ENCODE measurements around the gene CLDN3.
"Not testable (repeated sequence)": the region's sequence is repeated elsewhere in the genome, so short reads cannot be mapped to it uniquely, and the experiment has no call there.

CLDN3 gene

DNA sequence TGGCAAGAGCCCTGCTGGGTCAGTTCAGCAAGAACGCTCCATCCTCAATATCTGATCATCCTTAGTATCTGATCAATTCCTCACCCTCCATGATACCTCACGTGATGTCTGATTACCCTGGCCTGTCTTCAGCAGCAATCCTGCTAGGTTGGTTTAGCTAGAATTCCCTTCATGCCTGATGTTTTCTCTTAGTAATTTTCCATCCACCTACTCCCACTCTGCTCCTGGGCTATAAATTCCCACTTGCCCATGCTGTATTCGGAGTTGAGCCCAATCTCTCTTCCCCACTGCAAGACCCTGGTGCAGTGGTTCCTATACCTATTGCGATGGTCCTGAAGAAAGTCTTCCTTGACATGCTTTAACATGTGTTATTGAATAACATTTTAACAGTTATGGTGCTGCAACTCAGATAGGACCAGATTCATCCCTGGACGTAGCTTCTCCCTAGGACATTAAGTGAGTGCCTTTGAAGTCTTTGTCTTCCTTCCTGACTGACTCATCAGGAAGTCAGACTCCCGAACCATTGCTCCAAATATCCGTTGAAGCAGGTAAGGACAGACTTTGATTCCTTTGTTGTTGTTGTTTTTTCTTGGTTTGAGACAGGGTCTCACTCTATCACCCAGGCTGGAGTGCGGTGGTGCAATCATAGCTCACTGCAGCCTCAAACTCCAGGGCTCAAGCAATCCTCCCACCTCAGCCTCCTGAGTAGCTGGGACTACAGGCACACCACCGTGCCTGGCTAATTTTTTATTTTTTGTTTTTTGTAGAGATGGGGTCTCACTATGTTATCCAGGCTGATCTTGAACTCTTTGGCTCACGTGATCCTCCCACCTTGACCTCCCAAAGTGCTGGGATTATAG lies 29.4 kb upstream of the CLDN3 start:
- H3K4me1 ChIP-seq (ENCODE audit: control insufficient read depth, insufficient read depth, low read length, poor library complexity, severe bottlenecking), result no peaks in the 10 kb centered on the region
- H3K27me3 ChIP-seq (replicated peaks; ENCODE audit: control insufficient read depth, insufficient read depth, low read length, poor library complexity, severe bottlenecking), result no peaks in the 10 kb centered on the region
- H3K27ac ChIP-seq (ENCODE audit: insufficient read depth, low read length, poor library complexity, severe bottlenecking), result no peak overlapping the region
- no peak overlapping the region for H3K4me3 ChIP-seq (ENCODE audit: insufficient read depth, low read depth, low read length, poor library complexity, severe bottlenecking)
- no peaks in the 10 kb centered on the region for H3K36me3 ChIP-seq (ENCODE audit: control insufficient read depth, insufficient read depth, low read length)
- DNase-seq, result no peak
- no peaks in the 10 kb centered on the region for H3K9me3 ChIP-seq (ENCODE audit: control insufficient read depth, low read length)

DNA sequence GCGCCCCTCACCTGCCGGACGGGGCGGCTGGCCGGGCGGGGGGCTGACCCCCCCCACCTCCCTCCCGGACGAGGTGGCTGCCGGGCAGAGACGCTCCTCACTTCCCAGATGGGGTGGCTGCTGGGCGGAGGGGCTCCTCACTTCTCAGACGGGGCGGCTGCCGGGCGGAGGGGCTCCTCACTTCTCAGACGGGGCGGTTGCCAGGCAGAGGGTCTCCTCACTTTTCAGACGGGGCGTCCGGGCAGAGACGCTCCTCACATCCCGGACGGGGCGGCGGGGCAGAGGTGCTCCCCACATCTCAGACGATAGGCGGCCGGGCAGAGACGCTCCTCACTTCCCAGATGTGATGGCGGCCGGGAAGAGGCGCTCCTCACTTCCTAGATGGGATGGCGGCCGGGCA lies 27.1 kb upstream of the CLDN3 start:
- not testable (repeated sequence) for H3K27ac ChIP-seq (ENCODE audit: insufficient read depth, low read length, poor library complexity, severe bottlenecking); H3K4me3 ChIP-seq (ENCODE audit: insufficient read depth, low read depth, low read length, poor library complexity, severe bottlenecking); H3K27me3 ChIP-seq (replicated peaks; ENCODE audit: control insufficient read depth, insufficient read depth, low read length, poor library complexity, severe bottlenecking); H3K4me1 ChIP-seq (ENCODE audit: control insufficient read depth, insufficient read depth, low read length, poor library complexity, severe bottlenecking); H3K9me3 ChIP-seq (ENCODE audit: control insufficient read depth, low read length); DNase-seq; H3K36me3 ChIP-seq (ENCODE audit: control insufficient read depth, insufficient read depth, low read length)

DNA sequence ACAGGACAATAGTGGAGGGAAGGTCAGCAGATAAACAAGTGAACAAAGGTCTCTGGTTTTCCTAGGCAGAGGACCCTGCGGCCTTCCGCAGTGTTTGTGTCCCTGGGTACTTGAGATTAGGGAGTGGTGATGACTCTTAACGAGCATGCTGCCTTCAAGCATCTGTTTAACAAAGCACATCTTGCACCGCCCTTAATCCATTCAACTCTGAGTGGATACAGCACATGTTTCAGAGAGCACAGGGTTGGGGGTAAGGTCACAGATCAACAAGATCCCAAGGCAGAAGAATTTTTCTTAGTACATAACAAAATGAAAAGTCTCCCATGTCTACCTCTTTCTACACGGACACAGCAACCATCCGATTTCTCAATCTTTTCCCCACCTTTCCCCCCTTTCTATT lies 26.6 kb upstream of the CLDN3 start:
- H3K4me3 ChIP-seq (ENCODE audit: insufficient read depth, low read depth, low read length, poor library complexity, severe bottlenecking); H3K27ac ChIP-seq (ENCODE audit: insufficient read depth, low read length, poor library complexity, severe bottlenecking); H3K4me1 ChIP-seq (ENCODE audit: control insufficient read depth, insufficient read depth, low read length, poor library complexity, severe bottlenecking); H3K27me3 ChIP-seq (replicated peaks; ENCODE audit: control insufficient read depth, insufficient read depth, low read length, poor library complexity, severe bottlenecking); H3K9me3 ChIP-seq (ENCODE audit: control insufficient read depth, low read length); H3K36me3 ChIP-seq (ENCODE audit: control insufficient read depth, insufficient read depth, low read length); DNase-seq: not testable (repeated sequence)

GRCh38 chr7:73795188-73795587 lies 25.1 kb upstream of the CLDN3 start:
- H3K36me3 ChIP-seq (ENCODE audit: control insufficient read depth, insufficient read depth, low read length); H3K9me3 ChIP-seq (ENCODE audit: control insufficient read depth, low read length); H3K27me3 ChIP-seq (replicated peaks; ENCODE audit: control insufficient read depth, insufficient read depth, low read length, poor library complexity, severe bottlenecking); H3K4me3 ChIP-seq (ENCODE audit: insufficient read depth, low read depth, low read length, poor library complexity, severe bottlenecking); H3K4me1 ChIP-seq (ENCODE audit: control insufficient read depth, insufficient read depth, low read length, poor library complexity, severe bottlenecking); H3K27ac ChIP-seq (ENCODE audit: insufficient read depth, low read length, poor library complexity, severe bottlenecking); DNase-seq: not testable (repeated sequence)

DNA sequence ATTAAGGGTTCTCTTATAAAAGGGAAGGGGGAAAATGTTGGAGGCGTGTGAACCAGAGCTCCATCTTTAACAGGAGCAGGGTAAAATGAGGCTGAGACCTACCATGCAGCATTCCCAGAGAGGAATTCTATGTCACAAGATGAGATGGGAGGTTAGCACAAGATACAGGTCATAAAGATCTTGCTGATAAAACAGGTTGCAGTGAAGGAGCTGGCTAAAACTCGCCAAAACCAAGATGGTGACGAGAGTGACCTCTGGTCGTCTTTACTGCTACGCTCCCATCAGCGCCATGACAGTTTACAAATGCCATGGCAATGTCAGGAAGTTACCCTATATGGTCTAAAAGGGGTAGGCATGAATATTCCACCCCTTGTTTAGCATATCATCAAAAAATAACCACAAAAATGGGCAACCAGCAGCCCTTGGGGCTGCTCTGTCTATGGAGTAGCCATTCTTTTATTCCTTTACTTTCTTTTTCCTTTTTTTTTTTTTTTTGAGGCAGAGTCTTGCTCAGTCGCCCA lies 21.2 kb upstream of the CLDN3 start:
- H3K4me1 ChIP-seq (ENCODE audit: control insufficient read depth, insufficient read depth, low read length, poor library complexity, severe bottlenecking); H3K36me3 ChIP-seq (ENCODE audit: control insufficient read depth, insufficient read depth, low read length); DNase-seq; H3K27me3 ChIP-seq (replicated peaks; ENCODE audit: control insufficient read depth, insufficient read depth, low read length, poor library complexity, severe bottlenecking); H3K27ac ChIP-seq (ENCODE audit: insufficient read depth, low read length, poor library complexity, severe bottlenecking); H3K9me3 ChIP-seq (ENCODE audit: control insufficient read depth, low read length); H3K4me3 ChIP-seq (ENCODE audit: insufficient read depth, low read depth, low read length, poor library complexity, severe bottlenecking): not testable (repeated sequence)

DNA sequence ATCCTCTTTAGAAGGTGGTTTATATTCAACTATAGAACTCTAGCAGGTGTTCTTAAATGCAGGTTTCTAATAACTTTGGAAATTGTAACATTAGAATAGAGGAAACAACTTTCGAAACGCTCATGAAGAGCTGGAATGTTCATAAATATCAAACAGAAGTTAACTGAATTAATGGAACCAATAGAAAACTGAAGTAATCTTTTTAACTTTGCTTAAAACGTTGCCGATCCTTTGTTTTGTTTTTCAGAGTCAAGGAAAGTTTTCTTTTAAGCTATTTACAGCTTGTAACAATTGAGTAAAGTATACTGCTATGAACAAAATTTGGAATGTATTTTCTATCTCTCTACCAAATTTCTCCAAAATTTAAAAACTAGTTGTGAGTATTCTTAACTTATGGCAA lies 19.0 kb upstream of the CLDN3 start:
- no peak for DNase-seq
- no peak overlapping the region for H3K27ac ChIP-seq (ENCODE audit: insufficient read depth, low read length, poor library complexity, severe bottlenecking)
- H3K36me3 ChIP-seq (ENCODE audit: control insufficient read depth, insufficient read depth, low read length), result no peaks in the 10 kb centered on the region
- no peaks in the 10 kb centered on the region for H3K9me3 ChIP-seq (ENCODE audit: control insufficient read depth, low read length)
- no peak overlapping the region for H3K4me3 ChIP-seq (ENCODE audit: insufficient read depth, low read depth, low read length, poor library complexity, severe bottlenecking)
- no peaks in the 10 kb centered on the region for H3K4me1 ChIP-seq (ENCODE audit: control insufficient read depth, insufficient read depth, low read length, poor library complexity, severe bottlenecking)
- H3K27me3 ChIP-seq (replicated peaks; ENCODE audit: control insufficient read depth, insufficient read depth, low read length, poor library complexity, severe bottlenecking), result no peaks in the 10 kb centered on the region

GRCh38 chr7:73787786-73788048 lies 17.6 kb upstream of the CLDN3 start:
- DNase-seq; H3K4me1 ChIP-seq (ENCODE audit: control insufficient read depth, insufficient read depth, low read length, poor library complexity, severe bottlenecking); H3K4me3 ChIP-seq (ENCODE audit: insufficient read depth, low read depth, low read length, poor library complexity, severe bottlenecking); H3K27ac ChIP-seq (ENCODE audit: insufficient read depth, low read length, poor library complexity, severe bottlenecking); H3K9me3 ChIP-seq (ENCODE audit: control insufficient read depth, low read length); H3K36me3 ChIP-seq (ENCODE audit: control insufficient read depth, insufficient read depth, low read length); H3K27me3 ChIP-seq (replicated peaks; ENCODE audit: control insufficient read depth, insufficient read depth, low read length, poor library complexity, severe bottlenecking): not testable (repeated sequence)

DNA sequence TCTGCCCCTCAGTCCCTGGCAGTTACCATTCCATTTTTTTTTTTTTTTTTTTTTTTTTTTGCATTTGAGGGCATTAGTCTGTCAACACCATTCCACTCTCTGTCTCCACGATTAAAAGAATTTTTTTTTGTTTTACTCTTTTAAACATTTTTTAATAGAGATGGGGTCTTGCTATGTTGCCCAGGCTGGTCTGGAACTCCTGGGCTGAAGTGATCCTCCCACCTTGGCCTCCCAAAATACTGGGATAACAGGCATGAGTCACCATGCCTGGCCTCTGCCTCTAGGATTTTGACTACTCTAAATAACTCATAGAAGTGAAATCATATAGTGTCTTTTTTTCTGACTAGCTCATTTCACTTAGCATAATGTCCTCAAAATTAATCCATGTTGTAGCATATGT lies 16.5 kb upstream of the CLDN3 start:
- Histone ChIP-seq H3K27me3 (replicated peaks; ENCODE audit: control insufficient read depth, insufficient read depth, low read length, poor library complexity, severe bottlenecking) (no peaks in the 10 kb centered on the region), H3K36me3 (ENCODE audit: control insufficient read depth, insufficient read depth, low read length) (no peaks in the 10 kb centered on the region), H3K4me3 (ENCODE audit: insufficient read depth, low read depth, low read length, poor library complexity, severe bottlenecking) (no peak overlapping the region), H3K4me1 (ENCODE audit: control insufficient read depth, insufficient read depth, low read length, poor library complexity, severe bottlenecking) (no peaks in the 10 kb centered on the region), H3K9me3 (ENCODE audit: control insufficient read depth, low read length) (no peaks in the 10 kb centered on the region), H3K27ac (ENCODE audit: insufficient read depth, low read length, poor library complexity, severe bottlenecking) (no peak overlapping the region)
- DNase-seq, result no peak

GRCh38 chr7:73779517-73779916 lies 9.4 kb upstream of the CLDN3 start:
- Histone ChIP-seq H3K27me3 (replicated peaks; ENCODE audit: control insufficient read depth, insufficient read depth, low read length, poor library complexity, severe bottlenecking) (no peaks in the 10 kb centered on the region), H3K36me3 (ENCODE audit: control insufficient read depth, insufficient read depth, low read length) (no peaks in the 10 kb centered on the region), H3K27ac (ENCODE audit: insufficient read depth, low read length, poor library complexity, severe bottlenecking) (no peak overlapping the region), H3K9me3 (ENCODE audit: control insufficient read depth, low read length) (no peaks in the 10 kb centered on the region), H3K4me1 (ENCODE audit: control insufficient read depth, insufficient read depth, low read length, poor library complexity, severe bottlenecking) (no peaks in the 10 kb centered on the region), H3K4me3 (ENCODE audit: insufficient read depth, low read depth, low read length, poor library complexity, severe bottlenecking) (no peak overlapping the region)
- no peak for DNase-seq

DNA sequence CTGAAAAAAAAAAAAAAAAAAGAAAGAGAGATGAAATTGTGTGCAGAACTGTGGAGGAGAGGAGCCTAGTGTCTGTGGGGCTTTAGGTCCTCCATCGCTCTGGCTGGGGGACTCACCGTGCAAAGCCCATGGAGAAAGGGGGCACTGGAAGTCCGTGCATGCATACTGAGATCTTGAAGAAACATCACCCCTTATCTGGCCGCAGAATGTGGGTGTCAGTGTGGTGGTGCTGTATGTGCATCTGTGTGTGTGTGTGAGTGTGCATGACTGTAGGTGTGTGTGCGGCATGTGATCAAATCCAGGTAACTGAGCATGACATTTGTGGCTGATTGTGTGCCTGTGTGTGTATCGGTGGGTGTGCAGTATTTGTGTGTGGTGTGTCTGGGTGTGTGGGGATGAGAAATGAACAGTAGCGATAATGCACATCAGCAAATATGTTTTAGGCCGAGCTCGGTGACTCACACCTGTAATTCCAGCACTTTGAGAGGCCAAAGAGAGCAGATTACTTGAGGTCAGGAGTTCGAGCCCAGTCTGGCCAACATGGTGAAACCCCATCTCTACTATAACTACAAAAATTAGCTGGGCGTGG lies 8.8 kb upstream of the CLDN3 start:
- no peak for DNase-seq
- no peaks in the 10 kb centered on the region for H3K9me3 ChIP-seq (ENCODE audit: control insufficient read depth, low read length)
- H3K4me3 ChIP-seq (ENCODE audit: insufficient read depth, low read depth, low read length, poor library complexity, severe bottlenecking), result no peak overlapping the region
- H3K4me1 ChIP-seq (ENCODE audit: control insufficient read depth, insufficient read depth, low read length, poor library complexity, severe bottlenecking), result no peaks in the 10 kb centered on the region
- H3K27ac ChIP-seq (ENCODE audit: insufficient read depth, low read length, poor library complexity, severe bottlenecking), result no peak overlapping the region
- H3K36me3 ChIP-seq (ENCODE audit: control insufficient read depth, insufficient read depth, low read length), result no peaks in the 10 kb centered on the region
- H3K27me3 ChIP-seq (replicated peaks; ENCODE audit: control insufficient read depth, insufficient read depth, low read length, poor library complexity, severe bottlenecking), result no peaks in the 10 kb centered on the region
